Neural cell (in vitro differentiated cells): Measurements from ENCODE around the gene PLCH1. TPM values are rescaled to one million over a fixed set of nuclear protein-coding genes. Genes with fewer than 3 reads are reported as not detected.

Experiments used
- H2AFZ ChIP-seq: fragments of 200-600, 300-800 bp; sonication (generic), shearing (Covaris generic); 2 replicates; pipeline ENCODE4 v1.6.0; 2014; ENCODE audit warnings: low read depth, mild to moderate bottlenecking, antibody characterized with exemption, low read length, moderate library complexity
- H3F3A ChIP-seq: fragments of 200-600 bp; shearing (Covaris generic); 2 replicates; pipeline ENCODE4 v1.6.1; 2016; ENCODE audit warnings: mild to moderate bottlenecking, moderate library complexity, mixed read lengths, antibody characterized with exemption, low read length; ENCODE audit not compliant: insufficient read depth, poor library complexity, severe bottlenecking
- H3K27ac ChIP-seq: fragments of 200-600, 300-800 bp; sonication (generic), shearing (Covaris generic); 2 replicates; pipeline ENCODE4 v1.5.1; 2014; ENCODE audit warnings: mild to moderate bottlenecking, low read length, moderate library complexity
- H3K27me3 ChIP-seq: fragments of 300-800, 200-600 bp; sonication (generic), shearing (Covaris generic); 2 replicates; pipeline ENCODE4 v1.6.0; 2014; ENCODE audit warnings: mild to moderate bottlenecking, low read depth, low read length, moderate library complexity; ENCODE audit not compliant: insufficient read depth
- H3K36me3 ChIP-seq: fragments of 300-800, 200-600 bp; sonication (generic), shearing (Covaris generic); 2 replicates; pipeline ENCODE4 v1.5.1; 2014; ENCODE audit warnings: mild to moderate bottlenecking, antibody characterized with exemption, low read length, moderate library complexity; ENCODE audit not compliant: insufficient read depth
- H3K4me2 ChIP-seq: fragments of 300-800, 200-600 bp; sonication (generic), shearing (Covaris generic); 2 replicates; pipeline ENCODE4 v1.6.0; 2014; ENCODE audit warnings: mild to moderate bottlenecking, low read length
- H3K4me3 ChIP-seq: fragments of 300-800, 200-600 bp; sonication (generic), shearing (Covaris generic); 2 replicates; pipeline ENCODE4 v1.5.1; 2014; ENCODE audit warnings: mild to moderate bottlenecking, low read length, moderate library complexity
- H3K79me2 ChIP-seq: fragments of 200-600 bp; shearing (Covaris generic); replicated peaks from 2 replicates; pipeline ENCODE4 v1.6.0; 2014; ENCODE audit warnings: mild to moderate bottlenecking, low read length, moderate library complexity; ENCODE audit not compliant: insufficient read depth
- H3K9ac ChIP-seq: fragments of 300-800, 200-600 bp; sonication (generic), shearing (Covaris generic); 2 replicates; pipeline ENCODE4 v1.6.1; 2016; ENCODE audit warnings: mild to moderate bottlenecking, low read length, mixed read lengths
- H3K9me2 ChIP-seq: fragments of 200-600 bp; shearing (Covaris generic); 2 replicates; pipeline ENCODE4 v1.6.1; 2016; ENCODE audit warnings: mild to moderate bottlenecking, low read length, mixed read lengths; ENCODE audit not compliant: insufficient read depth
- H3K9me3 ChIP-seq: fragments of 200-600, 300-800 bp; sonication (generic), shearing (Covaris generic); 2 replicates; pipeline ENCODE4 v1.6.1; 2016; ENCODE audit warnings: mild to moderate bottlenecking, mixed run types, low read length, moderate library complexity, mixed read lengths
- H4K20me1 ChIP-seq: fragments of 200-600 bp; shearing (Covaris generic); 2 replicates; pipeline ENCODE4 v1.6.1; 2016; ENCODE audit warnings: mild to moderate bottlenecking, mixed run types; ENCODE audit not compliant: insufficient read depth
- CTCF ChIP-seq: fragments of 450-650 bp; IDR thresholded peaks from 2 replicates; pipeline ENCODE4 v1.5.1; 2014; ENCODE audit warnings: antibody characterized with exemption, mild to moderate bottlenecking, moderate library complexity; ENCODE audit not compliant: poor library complexity, severe bottlenecking
- EP300 ChIP-seq: fragments of 450-650 bp; conservative IDR thresholded peaks from 2 replicates; pipeline ENCODE4 v1.6.1; 2014; ENCODE audit warnings: antibody characterized with exemption, mild to moderate bottlenecking, moderate library complexity; ENCODE audit not compliant: poor library complexity, severe bottlenecking
- EZH2 ChIP-seq: fragments of 200-600, 300-800 bp; shearing (Covaris generic), sonication (generic); IDR thresholded peaks from 2 replicates; pipeline ENCODE4 v1.6.1; 2014; ENCODE audit warnings: antibody characterized with exemption, low read length, borderline replicate concordance, mild to moderate bottlenecking; ENCODE audit not compliant: insufficient read depth, poor library complexity, severe bottlenecking
- MXI1 ChIP-seq: fragments of 450-650 bp; conservative IDR thresholded peaks from 2 replicates; pipeline ENCODE4 v1.6.1; 2014; ENCODE audit warnings: antibody characterized with exemption, mild to moderate bottlenecking; ENCODE audit not compliant: poor library complexity, severe bottlenecking
- POLR2AphosphoS5 ChIP-seq: IDR thresholded peaks from 2 replicates; pipeline ENCODE4 v1.6.1; 2012
- RAD21 ChIP-seq: fragments of 450-650 bp; conservative IDR thresholded peaks from 2 replicates; pipeline ENCODE4 v1.6.1; 2014; ENCODE audit warnings: antibody characterized with exemption, mild to moderate bottlenecking, moderate library complexity
- SMC3 ChIP-seq: fragments of 450-650 bp; conservative IDR thresholded peaks from 2 replicates; pipeline ENCODE4 v1.6.1; 2014; ENCODE audit warnings: antibody characterized with exemption, mild to moderate bottlenecking, moderate library complexity; ENCODE audit not compliant: poor library complexity
- TAF1 ChIP-seq: IDR thresholded peaks from 2 replicates; pipeline ENCODE4 v1.6.1; 2012; ENCODE audit warnings: low read depth
- polyA plus RNA-seq: library from polyadenylated mRNA; depleted of rRNA; stranded (reverse); fragments of >200 nt; gene quantifications from 2 replicates; pipeline ENCODE4 v1.2.3, GENCODE V29; 2014
- TF ChIP-seq, protein P1 (sequence below): IDR thresholded peaks from 2 replicates; pipeline ENCODE4 v1.6.1; 2012; ENCODE audit warnings: borderline replicate concordance

The PLCH1 gene
- polyA plus RNA-seq, 1 donor from 2014 or later = 13.5 TPM

DNA sequence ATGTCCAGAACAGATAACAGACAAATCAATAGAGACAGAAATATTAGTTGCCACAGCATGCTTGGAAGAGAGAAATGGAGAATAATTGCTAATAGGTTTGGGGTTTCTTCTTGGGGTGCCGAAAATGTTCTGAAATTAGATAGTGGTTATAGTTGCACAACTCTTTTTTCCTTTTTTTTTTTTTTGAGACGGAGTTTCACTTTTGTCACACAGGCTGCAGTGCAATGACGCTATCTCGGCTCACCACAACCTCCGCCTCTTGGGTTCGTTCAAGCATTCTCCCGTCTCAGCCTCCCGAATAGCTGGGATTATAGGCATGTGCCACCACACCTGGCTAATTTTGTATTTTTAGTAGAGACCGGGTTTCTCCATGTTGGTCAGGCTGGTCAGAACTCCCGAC, 163.3 kb downstream of the PLCH1 start:
- H3K27ac ChIP-seq = no peak overlapping the region
- H3F3A ChIP-seq = no peaks in the 10 kb centered on the region
- H3K4me2 ChIP-seq = no peak overlapping the region
- H3K27me3 ChIP-seq = no peaks in the 10 kb centered on the region
- H3K9me3 ChIP-seq = no peaks in the 10 kb centered on the region
- no peaks in the 10 kb centered on the region for H3K9me2 ChIP-seq
- no peak overlapping the region for H3K4me3 ChIP-seq
- no peak overlapping the region for H3K9ac ChIP-seq
- no peak overlapping the region for H2AFZ ChIP-seq
- no peaks in the 10 kb centered on the region for H4K20me1 ChIP-seq
- no peaks in the 10 kb centered on the region for H3K36me3 ChIP-seq
- no peaks in the 10 kb centered on the region for H3K79me2 ChIP-seq
- TF ChIP-seq EZH2 (no peak), RAD21 (no peak), POLR2AphosphoS5 (no peak), MXI1 (no peak), SMC3 (no peak), CTCF (no peak)

DNA sequence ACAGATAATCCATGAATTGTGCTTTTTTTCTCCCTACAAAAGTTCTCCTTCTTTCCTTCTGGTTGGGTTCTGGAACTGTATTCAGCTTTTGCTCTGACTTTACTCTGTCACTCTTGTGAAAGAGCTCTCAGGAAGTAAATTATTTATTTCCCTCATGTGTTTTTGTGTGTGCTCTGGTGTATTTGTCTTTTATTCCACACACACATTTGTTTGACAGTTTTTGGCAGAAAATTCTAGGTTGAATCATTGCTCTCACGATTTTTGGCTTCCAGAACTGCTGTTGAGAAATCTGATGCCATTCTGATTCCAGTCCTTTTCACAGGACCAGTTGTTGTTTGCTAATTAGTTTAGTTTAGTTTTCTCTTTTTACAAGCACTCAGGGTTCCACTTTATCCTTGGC, 172.8 kb downstream of the PLCH1 start:
- Histone ChIP-seq H3K4me3 (no peak overlapping the region), H3K79me2 (no peaks in the 10 kb centered on the region), H3K9me2 (no peaks in the 10 kb centered on the region), H3K27me3 (no peaks in the 10 kb centered on the region), H3K9ac (no peak overlapping the region), H2AFZ (no peak overlapping the region), H3F3A (no peaks in the 10 kb centered on the region), H3K4me2 (no peak overlapping the region), H3K9me3 (no peaks in the 10 kb centered on the region), H4K20me1 (no peaks in the 10 kb centered on the region), H3K27ac (no peak overlapping the region), H3K36me3 (no peaks in the 10 kb centered on the region)
- no peak for TF ChIP-seq EP300
- no peak for TF ChIP-seq MXI1

DNA sequence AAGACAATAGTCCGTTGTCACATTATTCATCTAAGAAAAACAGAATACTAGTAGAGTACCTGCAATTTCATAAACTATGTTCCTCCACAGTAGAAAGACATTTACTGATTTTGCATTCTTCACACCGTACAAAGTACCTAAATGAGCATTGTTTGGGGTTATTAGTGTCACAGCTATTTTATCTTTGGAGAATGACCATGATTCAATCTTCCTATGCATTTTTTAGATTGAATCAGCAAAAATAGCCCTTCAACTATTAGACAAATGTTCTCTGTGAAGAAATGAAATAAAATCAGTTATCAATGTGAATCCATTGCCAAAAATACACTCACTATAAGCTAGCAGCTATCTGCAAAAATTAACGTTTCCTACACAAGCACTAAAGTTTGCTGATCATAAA, 176.6 kb downstream of the PLCH1 start:
- Histone ChIP-seq H3F3A (no peaks in the 10 kb centered on the region), H3K4me3 (no peak overlapping the region), H3K9ac (no peak overlapping the region), H3K9me3 (no peaks in the 10 kb centered on the region), H3K27me3 (no peaks in the 10 kb centered on the region), H3K27ac (no peak overlapping the region), H3K79me2 (no peaks in the 10 kb centered on the region), H3K9me2 (no peaks in the 10 kb centered on the region), H4K20me1 (no peaks in the 10 kb centered on the region), H3K36me3 (no peaks in the 10 kb centered on the region), H3K4me2 (no peak overlapping the region), H2AFZ (no peak overlapping the region)
- TF ChIP-seq SMC3 = no peak

- Histone ChIP-seq H3K9me2 (no peaks in the 10 kb centered on the region), H3K4me2 (no peak overlapping the region), H3F3A (no peaks in the 10 kb centered on the region), H3K9ac (no peak overlapping the region), H3K9me3 (no peaks in the 10 kb centered on the region), H3K36me3 (no peaks in the 10 kb centered on the region), H4K20me1 (no peaks in the 10 kb centered on the region), H3K27ac (no peak overlapping the region), H3K27me3 (no peaks in the 10 kb centered on the region), H2AFZ (no peak overlapping the region), H3K79me2 (no peaks in the 10 kb centered on the region), H3K4me3 (no peak overlapping the region)
- no peak for TF ChIP-seq TAF1
- no peak for TF ChIP-seq RAD21
- TF ChIP-seq EP300 = no peak
- no peak for TF ChIP-seq CTCF
- no peak for TF ChIP-seq POLR2AphosphoS5
- TF ChIP-seq MXI1 = no peak
- no peak for TF ChIP-seq SMC3
- TF ChIP-seq EZH2 = no peak
- TF ChIP-seq, protein P1, sequence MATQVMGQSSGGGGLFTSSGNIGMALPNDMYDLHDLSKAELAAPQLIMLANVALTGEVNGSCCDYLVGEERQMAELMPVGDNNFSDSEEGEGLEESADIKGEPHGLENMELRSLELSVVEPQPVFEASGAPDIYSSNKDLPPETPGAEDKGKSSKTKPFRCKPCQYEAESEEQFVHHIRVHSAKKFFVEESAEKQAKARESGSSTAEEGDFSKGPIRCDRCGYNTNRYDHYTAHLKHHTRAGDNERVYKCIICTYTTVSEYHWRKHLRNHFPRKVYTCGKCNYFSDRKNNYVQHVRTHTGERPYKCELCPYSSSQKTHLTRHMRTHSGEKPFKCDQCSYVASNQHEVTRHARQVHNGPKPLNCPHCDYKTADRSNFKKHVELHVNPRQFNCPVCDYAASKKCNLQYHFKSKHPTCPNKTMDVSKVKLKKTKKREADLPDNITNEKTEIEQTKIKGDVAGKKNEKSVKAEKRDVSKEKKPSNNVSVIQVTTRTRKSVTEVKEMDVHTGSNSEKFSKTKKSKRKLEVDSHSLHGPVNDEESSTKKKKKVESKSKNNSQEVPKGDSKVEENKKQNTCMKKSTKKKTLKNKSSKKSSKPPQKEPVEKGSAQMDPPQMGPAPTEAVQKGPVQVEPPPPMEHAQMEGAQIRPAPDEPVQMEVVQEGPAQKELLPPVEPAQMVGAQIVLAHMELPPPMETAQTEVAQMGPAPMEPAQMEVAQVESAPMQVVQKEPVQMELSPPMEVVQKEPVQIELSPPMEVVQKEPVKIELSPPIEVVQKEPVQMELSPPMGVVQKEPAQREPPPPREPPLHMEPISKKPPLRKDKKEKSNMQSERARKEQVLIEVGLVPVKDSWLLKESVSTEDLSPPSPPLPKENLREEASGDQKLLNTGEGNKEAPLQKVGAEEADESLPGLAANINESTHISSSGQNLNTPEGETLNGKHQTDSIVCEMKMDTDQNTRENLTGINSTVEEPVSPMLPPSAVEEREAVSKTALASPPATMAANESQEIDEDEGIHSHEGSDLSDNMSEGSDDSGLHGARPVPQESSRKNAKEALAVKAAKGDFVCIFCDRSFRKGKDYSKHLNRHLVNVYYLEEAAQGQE = no peak
Measured at GRCh38 chr3:155560594-155560993, 184.3 kb downstream of the PLCH1 start.
